Breast epithelium (tissue), 3 donors: ENCODE results near the gene ADGRA1.

Experiments used
- CTCF ChIP-seq, 3 donors: fragments of 450-650 bp; IDR thresholded peaks; one replicate each; pipeline ENCODE4 v1.5.1; 2016 to 2017; ENCODE audit warnings: antibody characterized with exemption in 3 of 3, mild to moderate bottlenecking in 3 of 3, moderate library complexity in 3 of 3
- POLR2A ChIP-seq: fragments of 450-650 bp; IDR thresholded peaks from one replicate; pipeline ENCODE4 v1.6.1; 2016; ENCODE audit warnings: antibody characterized with exemption, mild to moderate bottlenecking, moderate library complexity

GRCh38 chr10:133150226-133150625 is 62.5 kb downstream of the ADGRA1 start:
- TF ChIP-seq CTCF (IDR thresholded peaks at IDR 0.05) (no peak), POLR2A (no peak)
